ENCODE measurements around the gene POLR3GL. TPM values are rescaled to one million over a fixed set of nuclear protein-coding genes. Genes with fewer than 3 reads are reported as not detected.

Gene POLR3GL
- total RNA-seq, 1 experiment from 2014 or later, result 7.9 TPM

DNA sequence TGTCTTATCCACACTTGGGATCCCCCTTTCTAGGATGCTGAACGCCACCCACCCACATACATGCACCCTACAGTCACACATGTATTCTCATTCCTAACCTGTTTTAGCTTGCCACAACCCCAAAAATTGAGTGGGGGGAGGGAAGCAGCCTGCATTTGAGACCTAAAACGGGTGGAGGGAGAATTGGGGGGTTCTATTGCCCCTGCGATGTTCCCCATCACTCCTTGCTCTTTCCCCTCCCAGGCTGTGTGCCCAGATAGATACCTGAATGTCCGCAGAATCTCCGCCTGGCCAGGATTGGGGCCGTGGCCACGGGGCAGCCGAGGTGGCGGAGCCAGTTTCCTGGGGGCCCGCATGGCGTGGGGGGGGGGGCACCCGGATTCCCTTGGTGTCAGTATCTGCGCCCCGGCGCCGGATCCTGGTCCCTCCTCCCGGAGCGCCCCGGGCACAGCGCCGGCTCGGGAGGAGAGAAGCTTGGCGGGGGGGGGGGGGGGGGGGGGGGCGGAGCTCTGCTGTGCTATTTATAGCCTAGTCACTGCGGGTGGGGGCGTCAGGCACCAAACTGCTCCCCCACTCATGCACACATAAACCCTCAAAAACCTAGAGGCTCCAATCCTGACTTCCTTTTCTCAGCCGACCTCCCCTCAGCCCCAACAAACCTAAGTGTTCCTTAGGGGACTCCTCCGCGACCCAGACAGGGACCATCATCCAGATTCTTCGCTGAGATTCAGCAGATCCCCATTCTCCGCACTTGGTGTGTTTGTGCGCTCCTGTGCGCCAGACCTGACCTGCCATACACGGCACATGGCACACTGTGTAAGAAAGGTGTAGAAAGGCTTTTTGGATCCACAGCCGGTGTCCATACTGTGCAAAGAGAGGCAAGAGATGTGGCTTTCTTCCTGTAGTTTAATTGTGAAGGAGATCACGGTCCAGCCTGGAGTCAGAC lies 2.1 kb upstream of the POLR3GL start:
- Histone ChIP-seq H4K20me1 (ENCODE audit: control insufficient read depth, insufficient read depth, insufficient read length) (no peaks in the 10 kb centered on the region), H2BK12ac (ENCODE audit: insufficient read length, low read depth, low read length) (no peak overlapping the region), H3K4me2 (ENCODE audit: insufficient read depth, insufficient read length, low read length) (peak overlapping the region; percentile 75), H3K4ac (ENCODE audit: low read depth, low read length) (no peak overlapping the region), H3K27ac (ENCODE audit: insufficient read length, low read depth, low read length) (no peak overlapping the region), H3K14ac (ENCODE audit: insufficient read depth, low read length) (no peak overlapping the region; the same call in 1 of the 2 replicates), H4K8ac (replicated peaks; ENCODE audit: insufficient read length, low read depth, low read length) (no peak overlapping the region), H2AFZ (ENCODE audit: low read length) (no peak overlapping the region), H3K27me3 (ENCODE audit: insufficient read depth, low read length) (peaks cover 37% of the 10 kb centered on the region), H3K9ac (ENCODE audit: extremely low read depth, insufficient read length, low read length) (peak overlapping the region; percentile 11), H2BK120ac (ENCODE audit: low read depth, low read length, poor library complexity, severe bottlenecking) (no peak overlapping the region), H3T11ph (ENCODE audit: low read length) (no peak overlapping the region), H2BK20ac (ENCODE audit: low read depth, low read length, poor library complexity, severe bottlenecking) (no peak overlapping the region), H3K4me1 (ENCODE audit: insufficient read depth, low read length) (peaks cover 2% of the 10 kb centered on the region; the same call in 1 of the 2 replicates), H3K18ac (ENCODE audit: insufficient read length, low read depth, low read length) (no peak overlapping the region), H3K23me2 (ENCODE audit: insufficient read length, low read depth, low read length, poor library complexity, severe bottlenecking) (peaks cover 28% of the 10 kb centered on the region), H2BK5ac (ENCODE audit: insufficient read length, low read length) (no peak overlapping the region), H3K9me3 (ENCODE audit: control insufficient read depth, low read depth, low read length) (no peaks in the 10 kb centered on the region), H4K91ac (ENCODE audit: insufficient read length, low read depth, low read length) (no peak overlapping the region), H3K23ac (ENCODE audit: insufficient read length, low read depth, low read length) (no peak overlapping the region), H4K5ac (ENCODE audit: insufficient read length, low read depth, low read length) (no peak overlapping the region), H3K56ac (ENCODE audit: insufficient read length, low read depth, low read length) (no peak overlapping the region), H3K79me1 (ENCODE audit: insufficient read depth, low read depth, low read length, poor library complexity, severe bottlenecking) (no peaks in the 10 kb centered on the region), H3K79me2 (ENCODE audit: insufficient read depth, low read length) (no peaks in the 10 kb centered on the region), H2AK5ac (ENCODE audit: insufficient read length, low read length) (no peak overlapping the region), H2BK15ac (ENCODE audit: low read depth, low read length) (no peak overlapping the region)
- H3K4me3 Mint-ChIP-seq, result peak overlapping the region; percentile 87 to 95
- peaks cover under 1 to 1% of the 10 kb centered on the region in 2 experiments; a peak in 2 of 5 replicates for H3K9me3 Mint-ChIP-seq
- H3K27ac Mint-ChIP-seq, result no peak overlapping the region
- peaks cover 62% of the 10 kb centered on the region for H3K27me3 Mint-ChIP-seq (ENCODE audit: low read depth)
- WGBS (ENCODE audit: extremely low coverage, insufficient read length, low lambda C conversion rate), result no CpG with 5 or more reads among the region's 36 CpGs
- TF ChIP-seq, protein P1, sequence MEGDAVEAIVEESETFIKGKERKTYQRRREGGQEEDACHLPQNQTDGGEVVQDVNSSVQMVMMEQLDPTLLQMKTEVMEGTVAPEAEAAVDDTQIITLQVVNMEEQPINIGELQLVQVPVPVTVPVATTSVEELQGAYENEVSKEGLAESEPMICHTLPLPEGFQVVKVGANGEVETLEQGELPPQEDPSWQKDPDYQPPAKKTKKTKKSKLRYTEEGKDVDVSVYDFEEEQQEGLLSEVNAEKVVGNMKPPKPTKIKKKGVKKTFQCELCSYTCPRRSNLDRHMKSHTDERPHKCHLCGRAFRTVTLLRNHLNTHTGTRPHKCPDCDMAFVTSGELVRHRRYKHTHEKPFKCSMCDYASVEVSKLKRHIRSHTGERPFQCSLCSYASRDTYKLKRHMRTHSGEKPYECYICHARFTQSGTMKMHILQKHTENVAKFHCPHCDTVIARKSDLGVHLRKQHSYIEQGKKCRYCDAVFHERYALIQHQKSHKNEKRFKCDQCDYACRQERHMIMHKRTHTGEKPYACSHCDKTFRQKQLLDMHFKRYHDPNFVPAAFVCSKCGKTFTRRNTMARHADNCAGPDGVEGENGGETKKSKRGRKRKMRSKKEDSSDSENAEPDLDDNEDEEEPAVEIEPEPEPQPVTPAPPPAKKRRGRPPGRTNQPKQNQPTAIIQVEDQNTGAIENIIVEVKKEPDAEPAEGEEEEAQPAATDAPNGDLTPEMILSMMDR (conservative IDR thresholded peaks at IDR 0.05), result no peak
- no peaks in the 10 kb centered on the region; a peak in 1 of 7 replicates for H3K36me3 Mint-ChIP-seq (ENCODE audit: insufficient read depth in 1 of 3, low read depth in 3 of 3)
- H3K4me1 Mint-ChIP-seq, result peaks cover 32 to 44% of the 10 kb centered on the region in 2 experiments
- DNase-seq, result no peak

Data from H9 (cell line).